ENCODE results near the gene KCNIP2. TPM values are rescaled to one million over a fixed set of nuclear protein-coding genes. Genes with fewer than 3 reads are reported as not detected.

Gene KCNIP2
- total RNA-seq, 1 donor from 2014 or later: 5.5 TPM

DNA sequence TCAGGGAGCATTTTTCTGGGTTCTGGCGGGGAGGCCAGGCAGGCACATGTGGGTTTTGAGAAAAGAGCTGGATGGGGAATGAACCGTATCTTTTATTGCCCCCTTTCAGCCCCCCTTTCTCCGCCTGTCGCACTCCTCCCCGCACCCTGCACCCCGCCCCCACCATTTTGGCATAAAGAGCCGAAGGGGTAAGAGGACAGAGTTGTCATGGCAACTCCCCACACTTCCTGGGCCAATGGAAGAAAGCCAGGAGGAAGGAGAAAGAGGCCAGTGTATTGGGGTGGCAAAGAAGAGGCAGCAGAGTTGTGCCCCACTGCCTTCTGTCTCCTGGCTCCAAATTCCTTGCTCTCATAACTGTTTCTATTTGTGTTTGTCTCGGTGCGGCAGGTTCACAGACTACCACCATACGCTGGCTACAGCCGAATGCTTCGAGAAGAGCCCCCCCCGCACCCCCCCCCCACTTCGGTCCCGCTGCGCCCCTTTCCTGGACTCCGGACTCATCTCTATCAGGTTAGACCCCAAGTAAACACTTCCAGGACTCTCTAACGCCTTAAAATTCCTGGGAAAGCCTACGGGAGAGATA, 3.4 kb downstream of the KCNIP2 start:
- peaks cover 15% of the 10 kb centered on the region for H3K4me1 Mint-ChIP-seq (ENCODE audit: low read depth)

DNA sequence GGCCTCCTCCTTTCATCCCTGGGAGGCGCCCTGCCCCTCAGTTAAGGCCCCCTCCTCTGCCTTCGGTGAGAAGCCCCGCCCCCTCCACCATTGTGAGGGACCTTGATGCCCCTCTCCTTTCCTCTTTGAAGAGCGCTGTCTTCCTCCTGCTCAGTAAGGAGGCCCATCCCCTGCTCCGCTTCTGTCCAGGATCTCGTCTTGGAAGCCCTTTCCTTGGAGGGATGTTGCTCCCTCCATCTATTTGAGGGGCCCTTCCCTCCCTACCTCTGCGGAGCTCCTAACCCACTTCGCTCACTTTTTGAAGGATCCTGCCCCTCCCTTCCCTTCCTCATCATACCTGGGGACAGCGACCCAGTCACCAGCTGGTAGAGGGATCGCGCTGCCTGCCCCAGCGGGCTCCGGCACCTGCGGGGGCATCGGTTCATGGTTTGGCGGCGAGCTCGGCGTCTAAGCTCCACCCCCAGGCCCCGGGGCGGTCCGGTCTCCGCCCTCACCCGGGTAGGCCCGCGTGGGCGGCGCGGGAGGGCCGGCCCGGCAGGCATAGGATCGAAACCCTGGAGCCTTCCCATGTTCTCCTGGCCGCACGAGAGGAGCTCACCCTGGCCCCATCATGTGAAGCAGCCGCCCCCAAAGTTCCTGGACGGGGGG, 4.1 kb downstream of the KCNIP2 start:
- no peaks in the 10 kb centered on the region for H3K9me3 Mint-ChIP-seq (ENCODE audit: low read depth)
- no peak for DNase-seq (ENCODE audit: low spot score, unreplicated experiment)
- H3K4me1 Mint-ChIP-seq (ENCODE audit: low read depth): peaks cover 19% of the 10 kb centered on the region
- peaks cover 48% of the 10 kb centered on the region for H3K27me3 Mint-ChIP-seq
- H3K4me3 Mint-ChIP-seq (ENCODE audit: low read depth): peak overlapping the region; percentile 48
- H3K27ac Mint-ChIP-seq: no peak overlapping the region
- H3K36me3 Mint-ChIP-seq (ENCODE audit: insufficient read depth): no peaks in the 10 kb centered on the region
- TF ChIP-seq, protein P1, sequence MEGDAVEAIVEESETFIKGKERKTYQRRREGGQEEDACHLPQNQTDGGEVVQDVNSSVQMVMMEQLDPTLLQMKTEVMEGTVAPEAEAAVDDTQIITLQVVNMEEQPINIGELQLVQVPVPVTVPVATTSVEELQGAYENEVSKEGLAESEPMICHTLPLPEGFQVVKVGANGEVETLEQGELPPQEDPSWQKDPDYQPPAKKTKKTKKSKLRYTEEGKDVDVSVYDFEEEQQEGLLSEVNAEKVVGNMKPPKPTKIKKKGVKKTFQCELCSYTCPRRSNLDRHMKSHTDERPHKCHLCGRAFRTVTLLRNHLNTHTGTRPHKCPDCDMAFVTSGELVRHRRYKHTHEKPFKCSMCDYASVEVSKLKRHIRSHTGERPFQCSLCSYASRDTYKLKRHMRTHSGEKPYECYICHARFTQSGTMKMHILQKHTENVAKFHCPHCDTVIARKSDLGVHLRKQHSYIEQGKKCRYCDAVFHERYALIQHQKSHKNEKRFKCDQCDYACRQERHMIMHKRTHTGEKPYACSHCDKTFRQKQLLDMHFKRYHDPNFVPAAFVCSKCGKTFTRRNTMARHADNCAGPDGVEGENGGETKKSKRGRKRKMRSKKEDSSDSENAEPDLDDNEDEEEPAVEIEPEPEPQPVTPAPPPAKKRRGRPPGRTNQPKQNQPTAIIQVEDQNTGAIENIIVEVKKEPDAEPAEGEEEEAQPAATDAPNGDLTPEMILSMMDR (IDR thresholded peaks at IDR 0.05; ENCODE audit: unreplicated experiment): no peak

More for the DNA sequence above, 3.4 kb downstream of the KCNIP2 start:
- DNase-seq (ENCODE audit: low spot score, unreplicated experiment): no peak
- peaks cover 1% of the 10 kb centered on the region for H3K36me3 Mint-ChIP-seq (ENCODE audit: insufficient read depth)
- H3K27ac Mint-ChIP-seq: peak overlapping the region; percentile 8
- peak overlapping the region; percentile 29 for H3K4me3 Mint-ChIP-seq (ENCODE audit: low read depth)
- peaks cover 54% of the 10 kb centered on the region for H3K27me3 Mint-ChIP-seq
- TF ChIP-seq, protein P1 (IDR thresholded peaks at IDR 0.05; ENCODE audit: unreplicated experiment): no peak
- no peaks in the 10 kb centered on the region for H3K9me3 Mint-ChIP-seq (ENCODE audit: low read depth)

DNA sequence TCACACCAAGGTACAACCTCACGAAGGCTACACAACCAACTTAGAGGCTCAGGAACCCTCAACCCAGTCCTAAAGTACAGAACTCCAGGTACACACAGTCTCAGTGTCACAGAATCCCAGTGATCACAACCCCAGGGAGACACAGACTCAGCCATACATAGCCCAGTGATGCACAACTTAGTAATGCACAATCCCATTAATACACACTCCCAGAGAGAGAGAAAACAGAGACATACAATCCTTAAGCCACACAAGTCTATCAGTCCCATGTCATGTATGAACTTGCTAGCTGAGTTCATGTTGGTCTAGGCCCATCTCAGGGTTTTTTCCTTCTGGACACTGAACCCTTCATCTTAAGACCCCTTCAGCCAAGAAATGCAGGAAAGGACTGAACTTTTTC, 4.6 kb downstream of the KCNIP2 start:
- Mint-ChIP-seq H3K27me3 (peaks cover 42% of the 10 kb centered on the region), H3K36me3 (ENCODE audit: insufficient read depth) (no peaks in the 10 kb centered on the region), H3K4me1 (ENCODE audit: low read depth) (peaks cover 14% of the 10 kb centered on the region), H3K4me3 (ENCODE audit: low read depth) (peak overlapping the region; percentile 48), H3K9me3 (ENCODE audit: low read depth) (no peaks in the 10 kb centered on the region), H3K27ac (no peak overlapping the region)
- no peak for DNase-seq (ENCODE audit: low spot score, unreplicated experiment)
- TF ChIP-seq, protein P1 (IDR thresholded peaks at IDR 0.05; ENCODE audit: unreplicated experiment): no peak

DNA sequence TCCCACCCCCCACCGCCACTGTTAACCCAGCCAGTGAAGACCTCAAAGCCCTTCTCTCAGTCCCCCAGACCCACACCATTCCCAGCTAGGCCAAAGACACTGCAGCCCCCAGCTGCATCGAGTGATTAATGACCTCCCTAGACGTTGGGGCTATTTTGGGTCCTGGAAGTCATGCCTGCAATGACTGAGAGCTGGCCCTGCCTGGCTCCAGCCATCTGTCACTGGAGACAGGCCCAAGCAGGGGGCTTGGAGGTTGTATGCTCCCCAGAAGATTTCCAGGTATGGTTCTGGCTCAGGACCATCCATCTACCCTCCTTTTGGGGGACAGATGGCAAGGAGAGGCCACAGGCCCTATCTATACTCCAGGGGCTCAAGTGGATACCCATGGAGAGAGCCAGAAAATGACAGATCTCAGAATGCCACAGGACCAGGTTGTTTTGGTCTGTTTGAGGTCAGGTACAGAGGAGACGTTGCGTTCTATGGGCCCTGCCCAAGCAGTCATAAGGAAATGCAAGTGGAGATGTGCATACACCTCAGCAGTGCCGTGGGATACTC, 5.1 kb downstream of the KCNIP2 start:
- Mint-ChIP-seq H3K27me3 (peaks cover 41% of the 10 kb centered on the region), H3K9me3 (ENCODE audit: low read depth) (no peaks in the 10 kb centered on the region), H3K27ac (no peak overlapping the region), H3K4me3 (ENCODE audit: low read depth) (no peak overlapping the region), H3K36me3 (ENCODE audit: insufficient read depth) (no peaks in the 10 kb centered on the region), H3K4me1 (ENCODE audit: low read depth) (peaks cover 13% of the 10 kb centered on the region)
- DNase-seq (ENCODE audit: low spot score, unreplicated experiment): no peak
- TF ChIP-seq, protein P1 (IDR thresholded peaks at IDR 0.05; ENCODE audit: unreplicated experiment): no peak

DNA sequence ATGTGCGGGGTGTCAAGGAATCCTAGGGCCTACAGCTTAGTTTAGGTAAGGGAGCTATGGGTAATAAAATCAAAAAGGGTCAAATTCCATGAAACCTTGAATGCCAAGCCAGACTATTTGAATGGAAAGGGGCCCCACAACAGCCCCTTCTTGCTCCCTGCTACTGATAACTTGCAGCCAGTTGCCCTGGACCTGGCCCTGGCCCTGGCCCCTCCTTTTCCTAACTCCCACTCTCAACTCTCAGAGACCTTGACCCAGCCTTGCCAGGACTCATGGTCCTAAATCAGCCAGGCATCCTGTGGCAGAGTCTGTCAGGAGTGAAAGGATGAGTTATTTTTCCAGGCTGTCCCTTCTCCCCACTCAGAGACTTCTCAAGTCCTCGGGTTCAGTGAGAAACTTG, 5.9 kb downstream of the KCNIP2 start:
- Mint-ChIP-seq H3K4me1 (ENCODE audit: low read depth) (peaks cover 13% of the 10 kb centered on the region), H3K9me3 (ENCODE audit: low read depth) (no peaks in the 10 kb centered on the region), H3K27me3 (peaks cover 35% of the 10 kb centered on the region), H3K4me3 (ENCODE audit: low read depth) (no peak overlapping the region), H3K36me3 (ENCODE audit: insufficient read depth) (no peaks in the 10 kb centered on the region), H3K27ac (no peak overlapping the region)
- TF ChIP-seq, protein P1 (IDR thresholded peaks at IDR 0.05; ENCODE audit: unreplicated experiment): no peak
- DNase-seq (ENCODE audit: low spot score, unreplicated experiment): no peak

Data from progenitor cell of endocrine pancreas (in vitro differentiated cells).